LHCN-M2 (cell line): Measurements from ENCODE around the gene SNCAIP. TPM values are rescaled to one million over a fixed set of nuclear protein-coding genes. Genes with fewer than 3 reads are reported as not detected.
A peak's percentile ranks its signal among the peaks of the same experiment; 100 is the strongest.

ENCODE experiments used
- DNase-seq: peaks from one replicate; pipeline ENCODE4 v3.0.0-alpha.2; 2012; ENCODE audit warnings: low read depth
- total RNA-seq: library from RNA; depleted of rRNA; stranded (reverse); fragments of >200 nt; gene quantifications from 2 replicates; pipeline ENCODE4 v1.2.3, GENCODE V29; 2014; rRNA removed

The SNCAIP gene
- total RNA-seq, 1 experiment from 2014 or later = not detected

DNA sequence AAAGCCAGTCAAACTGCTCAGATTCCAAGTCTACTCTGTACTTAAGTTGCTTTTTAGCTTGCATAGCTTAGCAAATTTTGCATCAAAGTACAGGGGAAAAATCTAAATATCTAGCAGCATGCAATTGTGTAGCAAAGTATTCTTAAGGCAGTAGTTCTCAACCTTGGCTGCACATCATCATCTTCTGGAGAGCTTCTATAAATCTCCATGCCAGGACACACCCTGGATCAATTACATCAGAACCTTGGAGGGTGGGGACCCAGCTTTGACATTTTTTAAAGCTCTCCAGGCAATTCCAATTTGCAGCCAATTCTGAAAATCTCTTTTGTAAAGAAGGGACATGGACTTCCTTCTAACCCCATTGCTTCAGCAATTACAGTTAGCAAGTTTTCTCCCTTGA is 187.5 kb downstream of the SNCAIP start:
- no peak for DNase-seq

DNA sequence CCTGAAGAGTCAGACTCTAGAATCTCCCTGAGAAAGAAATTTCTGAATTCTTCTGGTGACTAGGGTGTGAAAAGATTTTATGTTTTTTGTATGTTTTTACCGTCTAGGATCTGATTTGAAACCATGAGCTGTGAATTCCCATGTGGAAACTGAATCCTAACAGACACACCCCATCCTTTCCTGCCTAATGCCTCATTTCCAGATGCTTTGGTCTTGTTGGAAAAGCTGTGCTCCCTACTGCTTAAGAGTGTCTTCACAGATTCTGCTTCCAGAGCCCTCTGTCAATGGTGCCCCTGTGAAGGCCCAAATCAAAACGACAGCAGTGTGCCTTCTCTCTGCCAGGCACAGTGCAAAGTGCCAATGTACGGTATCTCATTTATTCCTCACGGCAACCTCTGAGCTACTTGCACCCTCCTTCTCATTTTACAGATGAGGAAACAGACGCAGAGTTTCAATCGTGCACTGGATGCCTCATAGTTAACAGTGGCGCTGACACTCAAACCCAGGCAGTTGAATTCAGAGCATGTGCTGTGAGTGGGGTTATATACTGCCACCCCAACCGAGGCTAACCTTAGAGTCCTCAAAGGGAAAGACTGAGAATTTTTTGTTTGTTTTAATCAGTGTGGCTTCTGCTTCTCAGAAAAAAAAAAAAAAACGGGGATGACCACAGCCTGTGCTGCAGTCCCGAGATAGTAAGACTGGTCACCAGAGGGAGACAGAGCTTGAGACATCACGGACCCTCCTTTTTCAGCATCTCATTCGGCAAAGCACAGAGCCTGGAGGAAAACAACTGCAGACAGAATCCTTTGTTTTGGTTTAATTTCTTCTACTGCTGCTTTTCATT is 188.4 kb downstream of the SNCAIP start:
- DNase-seq = peak; percentile 58

GRCh38 chr5:122501089-122501435 is 189.0 kb downstream of the SNCAIP start:
- peak; percentile 7 for DNase-seq

DNA sequence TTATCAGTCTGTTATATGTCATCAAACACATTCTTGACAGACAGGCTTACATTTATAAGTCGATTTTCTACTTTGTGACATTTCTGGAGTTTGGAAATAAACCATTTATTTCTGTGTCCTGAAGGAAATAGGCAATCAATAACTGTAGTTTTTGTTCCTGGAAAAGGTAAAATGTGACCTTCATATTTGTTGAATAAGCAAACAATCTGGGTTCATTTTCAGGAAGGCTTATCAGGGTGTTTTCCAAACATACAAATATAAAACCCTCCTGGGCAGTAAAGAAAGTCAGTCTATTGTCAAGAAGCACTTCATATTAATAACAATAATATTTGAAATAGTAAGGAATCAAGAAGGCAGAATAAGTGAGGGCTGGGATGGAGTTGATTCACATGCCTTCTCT is 195.0 kb downstream of the SNCAIP start:
- no peak for DNase-seq

DNA sequence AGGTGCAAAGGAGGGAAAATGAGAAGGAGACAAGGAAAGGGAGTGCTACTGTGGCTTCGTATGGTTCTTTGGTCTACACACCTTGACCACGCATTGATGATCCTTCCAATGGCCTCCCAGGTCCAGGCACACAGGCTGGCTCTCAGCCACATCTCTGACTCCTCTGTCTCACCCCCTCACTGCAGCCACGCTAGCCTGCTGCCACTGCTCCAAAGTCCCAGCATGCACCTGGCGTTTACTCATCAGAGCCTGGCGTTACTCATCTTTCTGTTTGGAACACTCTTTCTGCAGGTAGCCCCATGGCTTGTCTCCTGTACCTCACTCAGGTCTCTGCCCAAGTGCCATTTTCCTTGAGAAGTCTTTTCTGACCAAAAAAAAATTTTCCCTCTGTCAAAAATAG is 195.5 kb downstream of the SNCAIP start:
- no peak for DNase-seq

- no peak for DNase-seq
Measured at GRCh38 chr5:122508623-122509022, 196.6 kb downstream of the SNCAIP start.

Other genes with a start within 250 kb of the SNCAIP start
- gene LOX, start 234.0 kb upstream of the SNCAIP start, total RNA-seq = 19.5 and 26.4 TPM in 2 replicates
- gene ZNF474, start 182.7 kb upstream of the SNCAIP start, total RNA-seq = 0.40 TPM in 1 of 2 replicates, not detected in the other